WTC11 (cell line): ENCODE data around the gene ATP6V1C2. TPM values are rescaled to one million over a fixed set of nuclear protein-coding genes. Genes with fewer than 3 reads are reported as not detected.

Experiments
- ATAC-seq: fragments of 200-7000 bp; cut with Tn5 transposase; 2 replicates; pipeline ENCODE4 v1.10.0; 2021; ENCODE audit warnings: mild to moderate bottlenecking, moderate library complexity
- CTCF ChIA-PET: fragments of 300-600 bp; sonication (Branson Sonifier 250); formaldehyde crosslinking; loops from one replicate; lab custom pipeline; 2021; ENCODE audit warnings: antibody characterized with exemption; lab: Charles Lee
- POLR2A ChIA-PET: fragments of 350-600 bp; sonication (Branson Sonifier 250); formaldehyde crosslinking; loops from one replicate; lab custom pipeline; 2021; ENCODE audit warnings: antibody characterized with exemption; lab: Charles Lee
- DNase-seq: peaks from one replicate; pipeline ENCODE4 v3.0.0; 2021; ENCODE audit warnings: low spot score
- H3K27ac Mint-ChIP-seq: 2 replicates; pipeline ENCODE4 v1.8.0; 2021; ENCODE audit warnings: mixed read lengths
- H3K27me3 Mint-ChIP-seq: 2 replicates; pipeline ENCODE4 v1.8.0; 2021; ENCODE audit warnings: low read depth, mild to moderate bottlenecking, moderate library complexity, mixed read lengths
- H3K36me3 Mint-ChIP-seq: 2 replicates; pipeline ENCODE4 v1.8.0; 2021; ENCODE audit warnings: mixed read lengths
- H3K4me1 Mint-ChIP-seq: 2 replicates; pipeline ENCODE4 v1.8.0; 2022; ENCODE audit warnings: mixed read lengths
- H3K4me3 Mint-ChIP-seq: 2 replicates; pipeline ENCODE4 v1.8.0; 2021; ENCODE audit warnings: mild to moderate bottlenecking, moderate library complexity, mixed read lengths
- H3K9me3 Mint-ChIP-seq: 2 replicates; pipeline ENCODE4 v1.8.0; 2021; ENCODE audit warnings: mixed read lengths
- AR ChIP-seq: fragments of 250-450 bp; sonication (Bioruptor Pico); IDR thresholded peaks from 2 replicates; pipeline ENCODE4 v1.9.0; 2021; ENCODE audit warnings: mild to moderate bottlenecking
- CREB1 ChIP-seq: sonication (generic); formaldehyde crosslinking; IDR thresholded peaks from 2 replicates; pipeline ENCODE4 v1.8.0; 2023; ENCODE audit warnings: mild to moderate bottlenecking, missing genetic modification reagents
- FOXJ3 ChIP-seq: sonication (generic); formaldehyde crosslinking; IDR thresholded peaks from 2 replicates; pipeline ENCODE4 v1.9.0; 2021; ENCODE audit warnings: missing genetic modification reagents, mild to moderate bottlenecking, borderline replicate concordance
- FOXK1 ChIP-seq: sonication (generic); formaldehyde crosslinking; IDR thresholded peaks from 2 replicates; pipeline ENCODE4 v1.8.0; 2022; ENCODE audit warnings: mild to moderate bottlenecking, moderate library complexity, missing genetic modification reagents
- GRHL2 ChIP-seq: fragments of 250-450 bp; sonication (Bioruptor Pico); IDR thresholded peaks from 2 replicates; pipeline ENCODE4 v1.8.0; 2022; ENCODE audit warnings: mild to moderate bottlenecking, moderate library complexity; ENCODE audit not compliant: insufficient replicate concordance, severe bottlenecking
- GTF2I ChIP-seq: fragments of 250-450 bp; sonication (Bioruptor Pico); conservative IDR thresholded peaks from 2 replicates; pipeline ENCODE4 v1.4.0; 2021; ENCODE audit warnings: mild to moderate bottlenecking
- HMGXB4 ChIP-seq: sonication (generic); formaldehyde crosslinking; IDR thresholded peaks from 2 replicates; pipeline ENCODE4 v1.8.1; 2023; ENCODE audit warnings: mild to moderate bottlenecking, moderate library complexity, missing genetic modification reagents
- NFATC4 ChIP-seq: fragments of 250-450 bp; sonication (Bioruptor Pico); IDR thresholded peaks from 2 replicates; pipeline ENCODE4 v1.9.0; 2021; ENCODE audit warnings: mild to moderate bottlenecking
- NR3C1 ChIP-seq: sonication (generic); formaldehyde crosslinking; conservative IDR thresholded peaks from 2 replicates; pipeline ENCODE4 v1.8.1; 2023; ENCODE audit warnings: low read depth, mild to moderate bottlenecking, missing genetic modification reagents
- SMAD4 ChIP-seq: sonication (generic); formaldehyde crosslinking; IDR thresholded peaks from 2 replicates; pipeline ENCODE4 v1.8.0; 2022; ENCODE audit warnings: mild to moderate bottlenecking, missing genetic modification reagents
- TCF7 ChIP-seq: sonication (generic); formaldehyde crosslinking; IDR thresholded peaks from 2 replicates; pipeline ENCODE4 v1.8.0; 2022; ENCODE audit warnings: mild to moderate bottlenecking, low read depth, missing genetic modification reagents, moderate library complexity
- TEAD4 ChIP-seq: sonication (generic); formaldehyde crosslinking; IDR thresholded peaks from 2 replicates; pipeline ENCODE4 v1.8.0; 2022; ENCODE audit warnings: mild to moderate bottlenecking, missing genetic modification reagents
- USF1 ChIP-seq: sonication (generic); formaldehyde crosslinking; IDR thresholded peaks from 2 replicates; pipeline ENCODE4 v1.8.0; 2022; ENCODE audit warnings: mild to moderate bottlenecking, missing genetic modification reagents
- ZNF219 ChIP-seq: sonication (generic); formaldehyde crosslinking; IDR thresholded peaks from 2 replicates; pipeline ENCODE4 v1.8.0; 2023; ENCODE audit warnings: missing genetic modification reagents, mild to moderate bottlenecking, borderline replicate concordance
- ZNF232 ChIP-seq: sonication (generic); formaldehyde crosslinking; IDR thresholded peaks from 2 replicates; pipeline ENCODE4 v1.8.0; 2022; ENCODE audit warnings: mild to moderate bottlenecking, missing genetic modification reagents
- ZNF263 ChIP-seq: sonication (generic); formaldehyde crosslinking; IDR thresholded peaks from 2 replicates; pipeline ENCODE4 v1.8.1; 2022; ENCODE audit warnings: low read depth, mild to moderate bottlenecking, moderate library complexity, missing genetic modification reagents
- ZNF317 ChIP-seq: sonication (generic); formaldehyde crosslinking; IDR thresholded peaks from 2 replicates; pipeline ENCODE4 v1.8.1; 2023; ENCODE audit warnings: low read depth, mild to moderate bottlenecking, moderate library complexity, missing genetic modification reagents, borderline replicate concordance
- ZNF416 ChIP-seq: fragments of 250-450 bp; sonication (Bioruptor Pico); IDR thresholded peaks from 2 replicates; pipeline ENCODE4 v1.9.0; 2021; ENCODE audit warnings: mild to moderate bottlenecking, inconsistent platforms
- total RNA-seq: library from RNA; stranded (reverse); gene quantifications from 3 replicates; pipeline ENCODE4 v1.2.3, GENCODE V29; 2021
- TF ChIP-seq, protein P1 (sequence below): fragments of 250-450 bp; sonication (Bioruptor Pico); IDR thresholded peaks from 2 replicates; pipeline ENCODE4 v1.9.0; 2021; ENCODE audit warnings: mild to moderate bottlenecking
- TF ChIP-seq, protein P2 (sequence below): sonication (generic); formaldehyde crosslinking; IDR thresholded peaks from 2 replicates; pipeline ENCODE4 v1.8.0; 2022; ENCODE audit warnings: mild to moderate bottlenecking, missing genetic modification reagents
- TF ChIP-seq, protein P3 (sequence below): fragments of 200-600 bp; IDR thresholded peaks from 2 replicates; pipeline ENCODE4 v1.8.0; 2022; ENCODE audit warnings: antibody characterized with exemption

Gene ATP6V1C2
- total RNA-seq, 1 experiment from 2014 or later, result 0.42 TPM

DNA sequence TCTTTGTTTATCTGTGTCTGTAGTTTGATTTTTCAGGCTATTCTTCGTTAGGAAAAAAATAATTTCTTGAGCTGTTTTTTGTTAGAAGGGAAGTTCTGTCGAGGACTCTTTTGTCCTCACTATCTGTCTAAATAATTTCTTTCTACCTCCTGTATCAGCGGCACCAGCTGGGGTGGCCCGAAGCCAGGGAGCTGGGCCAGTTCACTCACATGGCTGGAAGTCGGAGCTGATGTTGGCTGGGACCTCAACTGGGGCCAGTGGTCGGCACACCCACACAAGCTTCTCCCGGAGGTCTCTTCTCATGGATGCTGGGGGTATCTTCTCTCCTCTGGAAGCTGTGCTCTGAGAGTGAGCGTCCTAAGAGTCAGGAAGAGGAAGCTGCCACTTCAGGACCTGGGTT, 99.1 kb downstream of the ATP6V1C2 start:
- H3K27me3 Mint-ChIP-seq, result no peaks in the 10 kb centered on the region; the same call in 1 of the 2 replicates
- POLR2A ChIA-PET, result no interaction called here
- no peak for DNase-seq
- no peaks in the 10 kb centered on the region for H3K36me3 Mint-ChIP-seq
- TF ChIP-seq GTF2I (CRISPR knock-in tag) (no peak), NR3C1 (CRISPR knock-in tag) (no peak), ZNF219 (CRISPR knock-in tag) (no peak), SMAD4 (CRISPR knock-in tag) (no peak), ZNF263 (CRISPR knock-in tag) (no peak)
- no peak overlapping the region for H3K4me3 Mint-ChIP-seq
- CTCF ChIA-PET, result interaction anchor here (0.5 to 1.0 kb wide), 2 partner anchors 12 to 143 kb away, joined by 3 to 4 read pairs; no protein-coding TSS in a partner anchor
- ATAC-seq, result no peak
- no peak overlapping the region for H3K27ac Mint-ChIP-seq
- peaks cover 3% of the 10 kb centered on the region; the same call in 1 of the 2 replicates for H3K9me3 Mint-ChIP-seq
- H3K4me1 Mint-ChIP-seq, result peaks cover 2% of the 10 kb centered on the region; the same call in 1 of the 2 replicates

DNA sequence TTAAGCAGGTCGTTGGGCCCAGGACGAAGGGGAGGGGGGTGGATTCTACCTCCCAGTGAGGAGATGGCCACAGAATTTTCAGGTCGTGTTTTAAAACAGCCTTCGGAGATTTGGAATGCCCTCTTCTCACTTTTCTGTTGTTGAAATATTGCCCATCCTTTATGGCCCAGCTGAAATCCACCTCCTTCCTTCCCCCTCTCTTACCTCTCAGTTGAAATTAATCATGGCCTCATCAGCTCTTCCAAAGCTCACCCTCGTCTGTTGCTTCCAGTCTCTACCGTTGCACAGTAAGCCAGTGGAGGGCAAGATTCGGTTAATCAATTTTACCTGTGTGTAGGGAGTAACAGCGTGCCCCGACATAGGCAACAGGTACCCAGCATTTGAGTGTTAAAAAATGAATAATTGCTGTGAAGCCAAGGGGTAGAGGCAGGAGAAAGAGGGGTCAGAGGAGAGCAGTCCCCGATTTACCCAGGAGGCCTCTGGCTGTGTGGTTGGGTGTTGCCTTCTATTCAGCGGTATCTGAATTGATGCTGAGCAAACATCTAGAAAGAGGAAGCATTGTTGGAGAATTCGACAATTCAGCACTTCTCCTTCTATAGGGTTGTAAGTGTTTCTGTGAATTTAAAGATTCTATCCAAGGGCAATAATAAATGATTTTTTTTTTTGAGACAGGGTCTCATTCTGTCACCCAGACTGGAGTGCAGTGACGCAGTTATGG, 99.7 kb downstream of the ATP6V1C2 start:
- ATAC-seq (no peak), DNase-seq (no peak)
- POLR2A ChIA-PET, result no interaction called here
- no peaks in the 10 kb centered on the region for H3K36me3 Mint-ChIP-seq
- H3K27me3 Mint-ChIP-seq, result no peaks in the 10 kb centered on the region; the same call in 1 of the 2 replicates
- no peak overlapping the region for H3K27ac Mint-ChIP-seq
- H3K4me3 Mint-ChIP-seq, result no peak overlapping the region
- CTCF ChIA-PET, result interaction anchor here (1.0 to 1.9 kb wide), 2 partner anchors 11 to 311 kb away, joined by 4 to 6 read pairs; a partner anchor contains a TSS
- peaks cover 7% of the 10 kb centered on the region for H3K9me3 Mint-ChIP-seq
- TF ChIP-seq TCF7 (CRISPR knock-in tag) (no peak), ZNF317 (no peak), FOXJ3 (CRISPR knock-in tag) (no peak), AR (CRISPR knock-in tag) (no peak), FOXK1 (no peak), TEAD4 (CRISPR knock-in tag) (no peak), NFATC4 (CRISPR knock-in tag) (no peak), ZNF416 (CRISPR knock-in tag) (no peak), ZNF219 (CRISPR knock-in tag) (no peak), GRHL2 (CRISPR knock-in tag) (no peak), GTF2I (CRISPR knock-in tag) (no peak), ZNF232 (no peak), USF1 (no peak), HMGXB4 (CRISPR knock-in tag) (no peak), CREB1 (CRISPR knock-in tag) (no peak)
- TF ChIP-seq, protein P1, sequence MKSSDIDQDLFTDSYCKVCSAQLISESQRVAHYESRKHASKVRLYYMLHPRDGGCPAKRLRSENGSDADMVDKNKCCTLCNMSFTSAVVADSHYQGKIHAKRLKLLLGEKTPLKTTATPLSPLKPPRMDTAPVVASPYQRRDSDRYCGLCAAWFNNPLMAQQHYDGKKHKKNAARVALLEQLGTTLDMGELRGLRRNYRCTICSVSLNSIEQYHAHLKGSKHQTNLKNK (CRISPR knock-in tag), result no peak
- TF ChIP-seq, protein P2, sequence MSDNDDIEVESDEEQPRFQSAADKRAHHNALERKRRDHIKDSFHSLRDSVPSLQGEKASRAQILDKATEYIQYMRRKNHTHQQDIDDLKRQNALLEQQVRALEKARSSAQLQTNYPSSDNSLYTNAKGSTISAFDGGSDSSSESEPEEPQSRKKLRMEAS (CRISPR knock-in tag), result no peak
- TF ChIP-seq, protein P3, sequence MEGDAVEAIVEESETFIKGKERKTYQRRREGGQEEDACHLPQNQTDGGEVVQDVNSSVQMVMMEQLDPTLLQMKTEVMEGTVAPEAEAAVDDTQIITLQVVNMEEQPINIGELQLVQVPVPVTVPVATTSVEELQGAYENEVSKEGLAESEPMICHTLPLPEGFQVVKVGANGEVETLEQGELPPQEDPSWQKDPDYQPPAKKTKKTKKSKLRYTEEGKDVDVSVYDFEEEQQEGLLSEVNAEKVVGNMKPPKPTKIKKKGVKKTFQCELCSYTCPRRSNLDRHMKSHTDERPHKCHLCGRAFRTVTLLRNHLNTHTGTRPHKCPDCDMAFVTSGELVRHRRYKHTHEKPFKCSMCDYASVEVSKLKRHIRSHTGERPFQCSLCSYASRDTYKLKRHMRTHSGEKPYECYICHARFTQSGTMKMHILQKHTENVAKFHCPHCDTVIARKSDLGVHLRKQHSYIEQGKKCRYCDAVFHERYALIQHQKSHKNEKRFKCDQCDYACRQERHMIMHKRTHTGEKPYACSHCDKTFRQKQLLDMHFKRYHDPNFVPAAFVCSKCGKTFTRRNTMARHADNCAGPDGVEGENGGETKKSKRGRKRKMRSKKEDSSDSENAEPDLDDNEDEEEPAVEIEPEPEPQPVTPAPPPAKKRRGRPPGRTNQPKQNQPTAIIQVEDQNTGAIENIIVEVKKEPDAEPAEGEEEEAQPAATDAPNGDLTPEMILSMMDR, result no peak
- TF ChIP-seq, all 79 proteins: peak for 0
- peaks cover 2% of the 10 kb centered on the region; the same call in 1 of the 2 replicates for H3K4me1 Mint-ChIP-seq
